SU-DHL-6 (cell line): ENCODE measurements around the gene SPIRE2.

ENCODE experiments used
- H2AFZ ChIP-seq: fragments of 200-600 bp; sonication (generic); 2 replicates; pipeline ENCODE4 v1.6.1; 2014; ENCODE audit warnings: low read depth, mild to moderate bottlenecking, moderate library complexity, mixed read lengths, antibody characterized with exemption, low read length; ENCODE audit not compliant: severe bottlenecking
- H3F3A ChIP-seq: fragments of 200-600 bp; shearing (Covaris generic); 2 replicates; pipeline ENCODE4 v1.6.0; 2016; ENCODE audit warnings: antibody characterized with exemption, mild to moderate bottlenecking; ENCODE audit not compliant: insufficient read depth
- H3K27ac ChIP-seq: fragments of 200-600 bp; sonication (generic); 2 replicates; pipeline ENCODE4 v1.5.1; 2016; ENCODE audit warnings: low read depth, mild to moderate bottlenecking, low read length, moderate library complexity, mixed read lengths
- H3K27me3 ChIP-seq: fragments of 200-600 bp; sonication (generic), shearing (Covaris generic); 2 replicates; pipeline ENCODE4 v1.6.0; 2014; ENCODE audit warnings: mild to moderate bottlenecking, low read length
- H3K36me3 ChIP-seq: fragments of 200-600 bp; sonication (generic); 2 replicates; pipeline ENCODE4 v1.6.1; 2014; ENCODE audit warnings: mild to moderate bottlenecking, low read length, mixed read lengths
- H3K4me2 ChIP-seq: fragments of 300-600, 200-600 bp; shearing (Covaris generic), sonication (generic); 2 replicates; pipeline ENCODE4 v1.6.0; 2014; ENCODE audit warnings: low read length, low read depth, mild to moderate bottlenecking; ENCODE audit not compliant: poor library complexity, severe bottlenecking
- H3K4me3 ChIP-seq: fragments of 200-600 bp; sonication (generic); 2 replicates; pipeline ENCODE4 v1.5.1; 2014; ENCODE audit warnings: antibody characterized with exemption, low read length, mild to moderate bottlenecking, mixed read lengths; ENCODE audit not compliant: insufficient read depth, poor library complexity, severe bottlenecking
- H3K79me2 ChIP-seq: fragments of 200-600 bp; sonication (generic); 2 replicates; pipeline ENCODE4 v1.6.1; 2014; ENCODE audit warnings: mild to moderate bottlenecking, low read length, moderate library complexity; ENCODE audit not compliant: insufficient read depth
- H3K9ac ChIP-seq: fragments of 200-600 bp; sonication (generic); 2 replicates; pipeline ENCODE4 v1.7.0; 2014; ENCODE audit warnings: mild to moderate bottlenecking, low read length
- H3K9me2 ChIP-seq: fragments of 200-600 bp; sonication (generic); replicated peaks from 2 replicates; pipeline ENCODE4 v1.6.1; 2014; ENCODE audit warnings: low read length; ENCODE audit not compliant: insufficient read depth
- H3K9me3 ChIP-seq: fragments of 200-600 bp; sonication (generic); 2 replicates; pipeline ENCODE4 v1.6.1; 2014; ENCODE audit warnings: low read length, mixed read lengths; ENCODE audit not compliant: insufficient read depth
- H4K20me1 ChIP-seq: fragments of 200-600 bp; sonication (generic); 2 replicates; pipeline ENCODE4 v1.6.1; 2014; ENCODE audit warnings: low read depth, mild to moderate bottlenecking, antibody characterized with exemption, low read length, moderate library complexity, mixed read lengths
- CTCF ChIP-seq: fragments of 200-600 bp; sonication (generic); IDR thresholded peaks from one replicate; pipeline ENCODE4 v1.5.1; 2017; ENCODE audit warnings: antibody characterized with exemption, mild to moderate bottlenecking, low read length, moderate library complexity; ENCODE audit not compliant: insufficient read depth, poor library complexity, severe bottlenecking
- EZH2phosphoT487 ChIP-seq: fragments of 200-600 bp; sonication (generic), shearing (Covaris generic); conservative IDR thresholded peaks from 2 replicates; pipeline ENCODE4 v1.6.1; 2018; ENCODE audit warnings: mild to moderate bottlenecking, antibody characterized with exemption, low read length, moderate library complexity, mixed read lengths

The SPIRE2 gene

GRCh38 chr16:89793955-89794354 lies 34.3 kb upstream of the SPIRE2 start:
- Histone ChIP-seq H3K4me3 (no peak overlapping the region), H3K9ac (no peak overlapping the region), H3F3A (no peaks in the 10 kb centered on the region), H3K9me2 (no peaks in the 10 kb centered on the region), H3K9me3 (no peaks in the 10 kb centered on the region), H2AFZ (no peak overlapping the region), H3K4me2 (no peak overlapping the region), H3K79me2 (peaks cover 6% of the 10 kb centered on the region; the same call in 1 of the 2 replicates), H4K20me1 (no peaks in the 10 kb centered on the region), H3K36me3 (peaks cover 2% of the 10 kb centered on the region; the same call in 1 of the 2 replicates), H3K27ac (no peak overlapping the region), H3K27me3 (no peaks in the 10 kb centered on the region)
- no peak for TF ChIP-seq EZH2phosphoT487
- TF ChIP-seq CTCF = no peak

- TF ChIP-seq CTCF = no peak
- no peak for TF ChIP-seq EZH2phosphoT487
- no peaks in the 10 kb centered on the region for H3K79me2 ChIP-seq
- H3K27ac ChIP-seq = no peak overlapping the region
- no peaks in the 10 kb centered on the region for H3K9me2 ChIP-seq
- no peak overlapping the region for H3K4me2 ChIP-seq
- H3K36me3 ChIP-seq = peaks cover 6% of the 10 kb centered on the region; the same call in 1 of the 2 replicates
- no peak overlapping the region for H3K4me3 ChIP-seq
- H3K27me3 ChIP-seq = no peaks in the 10 kb centered on the region
- no peak overlapping the region for H2AFZ ChIP-seq
- no peaks in the 10 kb centered on the region for H4K20me1 ChIP-seq
- H3K9me3 ChIP-seq = no peaks in the 10 kb centered on the region
- H3K9ac ChIP-seq = no peak overlapping the region
- no peaks in the 10 kb centered on the region for H3F3A ChIP-seq
These were observed 32.6 kb upstream of the SPIRE2 start for GRCh38 chr16:89795676-89796075.

- Histone ChIP-seq H3K4me3 (no peak overlapping the region), H3K9ac (no peak overlapping the region), H3K36me3 (peaks cover 6% of the 10 kb centered on the region; the same call in 1 of the 2 replicates), H3K79me2 (no peaks in the 10 kb centered on the region), H2AFZ (no peak overlapping the region), H3K27me3 (no peaks in the 10 kb centered on the region), H3K4me2 (no peak overlapping the region), H3K27ac (no peak overlapping the region), H3K9me2 (no peaks in the 10 kb centered on the region), H4K20me1 (no peaks in the 10 kb centered on the region), H3F3A (no peaks in the 10 kb centered on the region), H3K9me3 (no peaks in the 10 kb centered on the region)
- TF ChIP-seq CTCF (no peak), EZH2phosphoT487 (no peak)
These were observed 32.2 kb upstream of the SPIRE2 start for GRCh38 chr16:89796104-89796503.

GRCh38 chr16:89798126-89798525 lies 30.1 kb upstream of the SPIRE2 start:
- Histone ChIP-seq H3K27ac (no peak overlapping the region), H3F3A (no peaks in the 10 kb centered on the region), H3K4me3 (no peak overlapping the region), H4K20me1 (no peaks in the 10 kb centered on the region), H3K79me2 (no peaks in the 10 kb centered on the region), H2AFZ (no peak overlapping the region), H3K9me2 (no peaks in the 10 kb centered on the region), H3K27me3 (no peaks in the 10 kb centered on the region), H3K36me3 (peaks cover 12% of the 10 kb centered on the region; the same call in 1 of the 2 replicates), H3K9me3 (no peaks in the 10 kb centered on the region), H3K9ac (no peak overlapping the region), H3K4me2 (no peak overlapping the region)
- TF ChIP-seq EZH2phosphoT487 (no peak), CTCF (no peak)
